HK-2 (cell line): ENCODE measurements around the gene OAT.

Experiments
- DNase-seq: peaks from one replicate; pipeline ENCODE4 v3.0.0-alpha.2; 2018; ENCODE audit not compliant: unreplicated experiment

OAT gene

GRCh38 chr10:124403548-124403947, 15.2 kb downstream of the OAT start:
- DNase-seq, result no peak

GRCh38 chr10:124402273-124402672, 16.4 kb downstream of the OAT start:
- no peak for DNase-seq

- DNase-seq, result no peak
These were observed 17.1 kb downstream of the OAT start for GRCh38 chr10:124401633-124402032.

GRCh38 chr10:124394583-124394982, 24.1 kb downstream of the OAT start:
- DNase-seq, result no peak

- no peak for DNase-seq
These were observed 25.9 kb downstream of the OAT start for GRCh38 chr10:124392626-124393342.

GRCh38 chr10:124390471-124391187, 28.1 kb downstream of the OAT start:
- DNase-seq, result no peak

- DNase-seq, result no peak
These were observed 28.9 kb downstream of the OAT start for GRCh38 chr10:124389613-124390361.

- DNase-seq, result peak; percentile 94
These were observed 29.7 kb downstream of the OAT start for GRCh38 chr10:124388823-124389612.

GRCh38 chr10:124388476-124388822, 30.3 kb downstream of the OAT start:
- no peak for DNase-seq

- no peak for DNase-seq
These were observed 31.4 kb downstream of the OAT start for GRCh38 chr10:124387078-124387874.

GRCh38 chr10:124386186-124387077, 32.3 kb downstream of the OAT start:
- no peak for DNase-seq

- DNase-seq, result no peak
These were observed 33.0 kb downstream of the OAT start for GRCh38 chr10:124385627-124386185.

GRCh38 chr10:124384591-124385190, 34.0 kb downstream of the OAT start:
- no peak for DNase-seq

- DNase-seq, result no peak
These were observed 34.6 kb downstream of the OAT start for GRCh38 chr10:124384172-124384571.

GRCh38 chr10:124383496-124383895, 35.2 kb downstream of the OAT start:
- DNase-seq, result no peak

- DNase-seq, result no peak
These were observed 37.6 kb downstream of the OAT start for GRCh38 chr10:124381011-124381611.

GRCh38 chr10:124380256-124380995, 38.3 kb downstream of the OAT start:
- no peak for DNase-seq

- no peak for DNase-seq
These were observed 39.0 kb downstream of the OAT start for GRCh38 chr10:124379609-124380193.
